Endothelial cell of umbilical vein (primary cell): ENCODE measurements around the gene ATP13A4. TPM values are rescaled to one million over a fixed set of nuclear protein-coding genes. Genes with fewer than 3 reads are reported as not detected.

ENCODE experiments used
- BruUV-seq: library from RNA; stranded (reverse); fragments of 400-500 nt; replicated peaks from 2 replicates; lab custom pipeline; 2021; lab: Mats Ljungman, UMichigan
- CTCF ChIA-PET: fragments of 300-600, 350-600 bp; sonication (Branson Sonifier 250); formaldehyde crosslinking; loops from one replicate; lab custom pipeline; 2021; ENCODE audit warnings: antibody characterized with exemption, inconsistent platforms; lab: Charles Lee
- POLR2A ChIA-PET: fragments of 300-600, 350-600 bp; sonication (Branson Sonifier 250); formaldehyde crosslinking; loops from one replicate; lab custom pipeline; 2021; ENCODE audit warnings: antibody characterized with exemption, inconsistent platforms; lab: Charles Lee
- DNase-seq: peaks from one replicate; pipeline ENCODE4 v3.0.0-alpha.2; 2011; ENCODE audit warnings: low read depth, low spot score
- FAIRE-seq: peaks from 2 replicates; lab custom pipeline; 2011; peaks lifted over from hg19 to GRCh38; lab: Jason Lieb, UNC
- H2AFZ ChIP-seq: 2 replicates; pipeline ENCODE4 v1.6.0; 2012; ENCODE audit warnings: low read depth, low read length, control low read depth, inconsistent platforms
- H3K27ac ChIP-seq: 2 replicates; pipeline ENCODE4 v1.5.1; 2011; ENCODE audit warnings: low read depth, mild to moderate bottlenecking, control low read depth, low read length, moderate library complexity; ENCODE audit not compliant: insufficient read depth
- H3K27me3 ChIP-seq, 2 experiments: 2 replicates each; pipeline versions ENCODE4 v1.6.0 to v1.6.1; 2011; ENCODE audit warnings: low read length in 2 of 2, mixed read lengths in 1 of 2; ENCODE audit not compliant: control insufficient read depth in 2 of 2, insufficient read depth in 2 of 2
- H3K36me3 ChIP-seq, 2 experiments: 2 replicates in 1 of 2; 3 replicates in 1 of 2; pipeline ENCODE4 v1.5.1; 2011; ENCODE audit warnings: low read length in 2 of 2, mild to moderate bottlenecking in 1 of 2, moderate library complexity in 1 of 2; ENCODE audit not compliant: control insufficient read depth in 2 of 2, insufficient read depth in 2 of 2; ENCODE audit errors: extremely low read depth in 1 of 2
- H3K4me1 ChIP-seq: 3 replicates; pipeline ENCODE4 v1.5.1; 2011; ENCODE audit warnings: mild to moderate bottlenecking, low read length; ENCODE audit not compliant: control insufficient read depth, insufficient read depth; ENCODE audit errors: extremely low read depth
- H3K4me2 ChIP-seq: 2 replicates; pipeline ENCODE4 v1.6.1; 2011; ENCODE audit warnings: low read length, control low read depth, mixed read lengths; ENCODE audit not compliant: insufficient read depth
- H3K4me3 ChIP-seq, 3 experiments: fragments of 200-600 bp in 1 of 3; sonication (generic), shearing (Covaris generic) in 1 of 3; replicated peaks in 1 of 3; 2 replicates each; pipeline ENCODE4 v1.5.1; 2011 to 2016; ENCODE audit warnings: control low read depth in 3 of 3, low read length in 3 of 3, mild to moderate bottlenecking in 2 of 3, inconsistent platforms in 1 of 3, low read depth in 1 of 3, moderate library complexity in 1 of 3; ENCODE audit not compliant: insufficient read depth in 1 of 3
- H3K79me2 ChIP-seq: 2 replicates; pipeline ENCODE4 v1.6.0; 2012; ENCODE audit warnings: low read length, inconsistent platforms; ENCODE audit not compliant: control insufficient read depth, insufficient read depth
- H3K9ac ChIP-seq: replicated peaks from 2 replicates; pipeline ENCODE3; 2011; ENCODE audit warnings: low read length, control low read depth; ENCODE audit not compliant: insufficient read depth; ENCODE audit errors: extremely low read depth
- H3K9me1 ChIP-seq: replicated peaks from 3 replicates; pipeline ENCODE4 v1.6.0; 2011; ENCODE audit warnings: mild to moderate bottlenecking, low read length; ENCODE audit not compliant: control insufficient read depth, insufficient read depth; ENCODE audit errors: extremely low read depth
- H3K9me3 ChIP-seq: replicated peaks from 2 replicates; pipeline ENCODE4 v1.5.1; 2012; ENCODE audit warnings: low read length, inconsistent platforms; ENCODE audit not compliant: control insufficient read depth, insufficient read depth
- H4K20me1 ChIP-seq: replicated peaks from 2 replicates; pipeline ENCODE3; 2011; ENCODE audit warnings: mild to moderate bottlenecking, low read length; ENCODE audit not compliant: control insufficient read depth, insufficient read depth; ENCODE audit errors: extremely low read depth
- FOS ChIP-seq: IDR thresholded peaks from 2 replicates; pipeline ENCODE4 v1.6.1; 2011; ENCODE audit warnings: mild to moderate bottlenecking, low read length, moderate library complexity, borderline replicate concordance; ENCODE audit not compliant: insufficient read depth
- JUN ChIP-seq: IDR thresholded peaks from 2 replicates; pipeline ENCODE4 v1.6.1; 2011; ENCODE audit warnings: borderline replicate concordance, low read depth; ENCODE audit not compliant: insufficient read length, insufficient read depth
- MYC ChIP-seq: IDR thresholded peaks from one replicate; pipeline ENCODE4 v1.6.1; 2011; ENCODE audit warnings: mild to moderate bottlenecking, low read depth, low read length
- POLR2AphosphoS5 ChIP-seq: IDR thresholded peaks from 2 replicates; pipeline ENCODE4 v1.6.1; 2012; ENCODE audit warnings: low read depth, mild to moderate bottlenecking, control low read depth, low read length, moderate library complexity; ENCODE audit not compliant: insufficient read depth
- dilution Hi-C: fragments of 300-500 bp; cut with MboI; formaldehyde crosslinking; loops from one replicate; pipeline ENCODE4 v1.15.0; 2019; ENCODE audit warnings: low sequenced_read_pairs; ENCODE audit not compliant: extremely low pct_ligation_motif_present
- intact Hi-C: fragments of 100-400 bp; cut with micrococcal nuclease; formaldehyde crosslinking; loops from one replicate; pipeline ENCODE4 v1.10.0; 2022
- polyA plus RNA-seq, 4 experiments: library from polyadenylated mRNA; depleted of rRNA in 3 of 4; stranded (reverse) in 3 of 4; unstranded in 1 of 4; fragments of >200 nt; gene quantifications; 2 replicates each; pipeline versions ENCODE4 v1.2.1 to v1.2.3, GENCODE V29; 2011 to 2012; ENCODE audit warnings: missing spikeins in 1 of 4
- total RNA-seq: library from RNA; stranded (reverse); gene quantifications from 2 replicates; pipeline ENCODE4 v1.2.3, GENCODE V29; 2021
- TF ChIP-seq, protein P1 (sequence below), 2 donors: IDR thresholded peaks; 1 replicate in 1 of 2; 2 replicates in 1 of 2; pipeline ENCODE4 v1.5.1; 2011; ENCODE audit warnings: low read length in 2 of 2, mild to moderate bottlenecking in 2 of 2, moderate library complexity in 2 of 2, control low read depth in 1 of 2, inconsistent platforms in 1 of 2, low read depth in 1 of 2; ENCODE audit not compliant: insufficient read depth in 1 of 2; ENCODE audit errors: extremely low read depth in 1 of 2

The ATP13A4 gene
- total and polyA plus RNA-seq, 2 donors (not counting 3 experiments of a cell fraction or from before 2014, with no cell fraction given) = not detected

DNA sequence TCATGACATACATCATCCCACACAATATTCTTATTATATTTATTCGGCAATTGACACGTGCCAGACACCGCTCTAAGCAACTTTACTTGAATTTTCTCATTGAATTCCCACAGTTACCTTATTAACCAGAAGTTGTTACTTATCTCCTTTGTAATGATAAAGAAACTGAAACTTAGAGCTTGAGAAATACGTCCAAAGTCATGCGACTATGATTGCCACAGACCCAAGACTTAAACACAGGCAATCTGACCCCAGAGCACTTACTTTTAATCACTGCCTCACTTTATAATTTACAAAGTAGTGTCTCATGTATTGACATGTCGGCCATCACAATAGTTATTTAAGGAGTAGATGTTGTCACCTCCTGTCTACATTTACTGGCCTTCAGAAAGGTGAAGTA lies 64.7 kb downstream of the ATP13A4 start:
- intact Hi-C loops = loop anchor here (5.0 kb wide), 1 partner anchor 813 kb away; no protein-coding TSS in a partner anchor
- Histone ChIP-seq H3K9me1 (no peaks in the 10 kb centered on the region), H3K4me3 (no peak overlapping the region), H2AFZ (no peak overlapping the region), H3K27ac (no peak overlapping the region), H3K9me3 (no peaks in the 10 kb centered on the region), H3K36me3 (no peaks in the 10 kb centered on the region), H3K4me2 (no peak overlapping the region), H3K79me2 (no peaks in the 10 kb centered on the region), H4K20me1 (no peaks in the 10 kb centered on the region), H3K27me3 (peaks cover 0 to 1% of the 10 kb centered on the region in 2 experiments), H3K4me1 (no peaks in the 10 kb centered on the region), H3K9ac (no peak overlapping the region)
- dilution Hi-C loops = no loop called here
- CTCF ChIA-PET = no interaction called here
- FAIRE-seq = no peak
- POLR2A ChIA-PET = no interaction called here
- no TSS peak for BruUV-seq
- no peak for DNase-seq
- TF ChIP-seq, protein P1, sequence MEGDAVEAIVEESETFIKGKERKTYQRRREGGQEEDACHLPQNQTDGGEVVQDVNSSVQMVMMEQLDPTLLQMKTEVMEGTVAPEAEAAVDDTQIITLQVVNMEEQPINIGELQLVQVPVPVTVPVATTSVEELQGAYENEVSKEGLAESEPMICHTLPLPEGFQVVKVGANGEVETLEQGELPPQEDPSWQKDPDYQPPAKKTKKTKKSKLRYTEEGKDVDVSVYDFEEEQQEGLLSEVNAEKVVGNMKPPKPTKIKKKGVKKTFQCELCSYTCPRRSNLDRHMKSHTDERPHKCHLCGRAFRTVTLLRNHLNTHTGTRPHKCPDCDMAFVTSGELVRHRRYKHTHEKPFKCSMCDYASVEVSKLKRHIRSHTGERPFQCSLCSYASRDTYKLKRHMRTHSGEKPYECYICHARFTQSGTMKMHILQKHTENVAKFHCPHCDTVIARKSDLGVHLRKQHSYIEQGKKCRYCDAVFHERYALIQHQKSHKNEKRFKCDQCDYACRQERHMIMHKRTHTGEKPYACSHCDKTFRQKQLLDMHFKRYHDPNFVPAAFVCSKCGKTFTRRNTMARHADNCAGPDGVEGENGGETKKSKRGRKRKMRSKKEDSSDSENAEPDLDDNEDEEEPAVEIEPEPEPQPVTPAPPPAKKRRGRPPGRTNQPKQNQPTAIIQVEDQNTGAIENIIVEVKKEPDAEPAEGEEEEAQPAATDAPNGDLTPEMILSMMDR (IDR thresholded peaks at IDR 0.05; ENCODE audit: extremely low read depth in 1 of 2, insufficient read depth in 1 of 2, low read depth in 1 of 2, low read length in 2 of 2) = no peak
- TF ChIP-seq FOS = no peak
- no peak for TF ChIP-seq POLR2AphosphoS5
- TF ChIP-seq MYC = no peak
- no peak for TF ChIP-seq JUN

DNA sequence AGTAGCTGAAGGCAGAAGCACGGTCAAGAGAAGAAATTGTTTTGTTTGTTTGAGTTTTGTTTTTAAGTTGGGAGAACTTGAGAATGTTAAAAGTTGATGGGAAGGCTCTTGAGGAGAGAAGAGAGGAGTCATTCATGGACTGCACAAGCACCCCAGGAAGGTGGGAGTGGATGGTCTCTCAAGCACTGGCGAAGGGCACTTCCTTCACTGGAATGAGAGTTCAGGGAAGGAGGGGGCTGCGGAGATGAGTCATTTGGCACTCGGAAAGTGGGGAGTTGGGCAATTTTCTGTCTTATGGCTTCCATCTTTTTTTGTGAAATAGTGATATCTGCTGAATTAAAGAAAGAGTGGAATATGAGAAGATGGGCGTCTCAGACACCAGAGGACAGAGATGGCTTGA lies 66.0 kb downstream of the ATP13A4 start:
- no peaks in the 10 kb centered on the region for H3K9me1 ChIP-seq
- no peak overlapping the region for H3K27ac ChIP-seq
- H3K36me3 ChIP-seq = no peaks in the 10 kb centered on the region
- H3K9ac ChIP-seq = no peak overlapping the region
- TF ChIP-seq, protein P1 (IDR thresholded peaks at IDR 0.05; ENCODE audit: extremely low read depth in 1 of 2, insufficient read depth in 1 of 2, low read depth in 1 of 2, low read length in 2 of 2) = no peak
- H3K9me3 ChIP-seq = no peaks in the 10 kb centered on the region
- ChIA-PET POLR2A (no interaction called here), CTCF (no interaction called here)
- BruUV-seq = no TSS peak
- intact Hi-C loops = loop anchor here (5.0 kb wide), 1 partner anchor 811 kb away; no protein-coding TSS in a partner anchor
- no peak for DNase-seq
- no peak overlapping the region for H2AFZ ChIP-seq
- no peak overlapping the region for H3K4me2 ChIP-seq
- H3K79me2 ChIP-seq = no peaks in the 10 kb centered on the region
- no peak for FAIRE-seq
- dilution Hi-C loops = no loop called here
- peaks cover 0 to 1% of the 10 kb centered on the region in 2 experiments for H3K27me3 ChIP-seq
- no peak overlapping the region for H3K4me3 ChIP-seq
- no peaks in the 10 kb centered on the region for H4K20me1 ChIP-seq
- no peaks in the 10 kb centered on the region for H3K4me1 ChIP-seq
